ENCODE results near the gene IL21R.

IL21R gene

DNA sequence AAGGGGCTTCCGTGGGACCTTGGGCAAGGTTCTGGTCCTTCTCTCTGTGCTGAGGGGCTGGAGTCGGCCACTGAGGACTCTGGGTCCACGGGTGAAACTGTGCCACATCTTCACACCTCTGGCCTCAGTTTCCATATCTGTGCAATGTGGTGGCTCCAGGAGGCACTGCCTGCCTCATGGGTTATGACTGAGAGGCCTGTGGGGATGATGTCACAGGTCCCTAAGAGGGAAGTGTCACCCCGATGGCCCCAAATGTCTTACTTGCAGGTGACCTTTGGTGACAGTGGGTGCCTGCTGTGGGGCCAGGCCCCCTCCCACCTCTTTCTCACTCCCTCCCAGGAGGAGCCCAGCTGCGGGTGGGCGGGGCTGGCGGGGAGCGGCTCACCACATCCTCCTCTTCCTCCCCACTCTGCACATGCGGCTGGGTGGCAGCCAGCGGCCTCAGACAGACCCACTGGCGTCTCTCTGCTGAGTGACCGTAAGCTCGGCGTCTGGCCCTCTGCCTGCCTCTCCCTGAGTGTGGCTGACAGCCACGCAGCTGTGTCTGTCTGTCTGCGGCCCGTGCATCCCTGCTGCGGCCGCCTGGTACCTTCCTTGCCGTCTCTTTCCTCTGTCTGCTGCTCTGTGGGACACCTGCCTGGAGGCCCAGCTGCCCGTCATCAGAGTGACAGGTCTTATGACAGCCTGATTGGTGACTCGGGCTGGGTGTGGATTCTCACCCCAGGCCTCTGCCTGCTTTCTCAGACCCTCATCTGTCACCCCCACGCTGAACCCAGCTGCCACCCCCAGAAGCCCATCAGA lies at the start of gene IL21R:
TSS of gene IL21R (plus strand) at position 407 of the 801 bp plus-strand sequence. CDS start 27,898 bp downstream, outside the sequence.
- DNase-seq: peak; percentile 87

DNA sequence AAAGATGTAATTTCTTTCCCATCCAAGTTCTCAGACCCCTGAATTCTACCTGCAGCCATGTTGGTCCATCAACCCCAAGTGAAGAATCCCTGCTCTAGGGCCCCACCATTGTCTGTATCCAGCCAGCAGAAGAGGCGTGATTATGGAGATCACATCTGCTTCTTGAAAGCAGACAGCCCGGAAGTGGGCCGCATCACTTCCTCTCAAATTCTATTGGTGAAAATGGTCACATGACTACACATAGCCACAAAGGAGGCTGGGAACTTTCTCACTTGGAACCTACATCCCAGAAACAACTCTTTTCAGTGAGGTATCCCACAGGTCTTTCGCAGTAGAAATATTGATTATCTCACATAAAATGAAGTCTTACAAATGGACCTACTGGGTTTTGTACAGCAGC lies 48.1 kb upstream of the IL21R start:
- no peak for DNase-seq

DNA sequence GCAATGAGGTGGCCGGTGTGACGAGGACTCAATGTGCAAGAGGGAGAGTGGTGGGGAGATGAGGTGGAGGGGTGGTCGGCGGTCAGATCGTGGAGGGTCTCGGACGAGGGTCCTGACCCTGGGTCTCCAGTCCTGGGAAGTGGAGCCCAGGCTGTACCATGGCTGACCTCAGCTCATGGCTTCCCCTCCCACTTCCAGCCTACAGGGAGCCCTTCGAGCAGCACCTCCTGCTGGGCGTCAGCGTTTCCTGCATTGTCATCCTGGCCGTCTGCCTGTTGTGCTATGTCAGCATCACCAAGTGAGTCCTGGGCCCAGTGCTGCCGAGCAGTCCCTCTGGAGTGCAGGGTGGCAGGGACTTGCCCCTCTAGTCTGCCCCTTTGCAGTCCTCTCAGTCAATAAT lies 46.4 kb upstream of the IL21R start:
- DNase-seq: peak; percentile 54

DNA sequence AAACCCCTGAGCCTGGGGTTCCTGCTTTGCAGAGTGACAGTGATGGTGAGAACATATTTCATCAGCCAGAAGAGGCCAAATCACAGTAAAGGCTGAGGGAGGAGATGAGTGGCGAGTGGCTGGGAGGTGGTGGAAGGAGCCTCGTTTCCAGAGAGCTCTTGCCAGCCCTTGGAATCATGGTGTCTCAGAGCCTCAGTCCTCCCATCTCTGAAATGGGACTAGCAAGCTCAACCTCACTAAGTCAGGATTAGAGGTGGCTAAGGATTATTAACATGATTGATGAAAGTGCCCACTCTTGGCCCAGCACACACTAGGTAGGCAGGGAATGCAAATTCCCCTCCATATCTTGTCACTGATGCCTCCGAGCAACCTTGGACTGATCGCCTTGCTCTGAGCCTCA lies 45.2 kb upstream of the IL21R start:
- no peak for DNase-seq

DNA sequence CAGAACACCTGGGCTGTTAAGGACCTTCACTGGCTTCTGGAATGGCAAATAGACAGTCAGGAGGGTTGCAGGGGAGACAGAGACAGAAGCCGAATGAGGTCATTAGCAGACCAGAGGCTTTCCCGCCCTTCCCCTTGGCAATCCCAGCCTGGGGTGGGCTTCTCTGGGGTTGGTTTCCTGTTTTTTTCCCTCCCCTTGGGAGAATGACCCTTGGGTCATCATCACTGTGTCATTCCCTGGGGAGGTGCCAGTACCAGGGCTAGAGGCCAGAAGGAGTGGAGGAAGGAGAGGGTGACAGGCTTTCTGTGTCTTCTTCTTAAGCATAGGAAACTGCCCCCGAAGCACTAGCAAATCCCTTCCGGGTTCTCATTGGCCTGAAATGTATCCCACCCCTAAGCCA lies 42.9 kb upstream of the IL21R start:
- DNase-seq: no peak

DNA sequence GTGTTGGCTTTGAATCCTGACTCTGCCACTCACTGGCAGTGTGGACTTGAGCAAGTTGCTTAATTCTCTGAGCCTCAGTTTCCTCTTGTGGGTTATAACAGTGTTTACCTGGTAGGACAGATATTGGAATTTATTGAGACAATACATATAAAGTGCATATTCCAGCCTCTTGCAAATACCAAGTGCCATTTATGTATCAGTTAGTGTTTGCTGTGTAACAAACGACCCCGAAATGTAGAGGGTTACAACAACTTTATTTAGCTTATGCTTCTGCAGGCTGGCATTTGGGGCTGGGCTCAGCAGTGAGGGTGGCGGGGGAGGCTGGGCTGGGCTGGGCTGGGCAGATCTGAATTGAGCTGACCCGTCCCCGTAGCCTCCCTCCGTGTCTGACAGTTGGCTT lies 42.4 kb upstream of the IL21R start:
- no peak for DNase-seq

DNA sequence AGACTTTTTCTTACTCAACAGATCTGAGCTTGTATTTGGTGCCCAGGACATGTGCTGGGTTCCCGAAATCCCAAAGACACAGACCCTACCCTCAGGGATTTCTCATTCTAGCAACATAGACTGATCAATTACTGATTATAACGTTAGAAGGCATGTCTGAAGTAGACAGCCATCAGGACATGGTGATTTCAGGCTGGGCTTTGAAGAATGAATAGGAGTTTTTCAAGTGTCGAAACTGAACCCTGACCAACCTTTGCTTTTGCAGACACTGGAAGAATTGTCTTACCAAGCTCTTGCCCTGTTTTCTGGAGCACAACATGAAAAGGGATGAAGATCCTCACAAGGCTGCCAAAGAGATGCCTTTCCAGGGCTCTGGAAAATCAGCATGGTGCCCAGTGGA lies 40.0 kb upstream of the IL21R start:
- DNase-seq: no peak

DNA sequence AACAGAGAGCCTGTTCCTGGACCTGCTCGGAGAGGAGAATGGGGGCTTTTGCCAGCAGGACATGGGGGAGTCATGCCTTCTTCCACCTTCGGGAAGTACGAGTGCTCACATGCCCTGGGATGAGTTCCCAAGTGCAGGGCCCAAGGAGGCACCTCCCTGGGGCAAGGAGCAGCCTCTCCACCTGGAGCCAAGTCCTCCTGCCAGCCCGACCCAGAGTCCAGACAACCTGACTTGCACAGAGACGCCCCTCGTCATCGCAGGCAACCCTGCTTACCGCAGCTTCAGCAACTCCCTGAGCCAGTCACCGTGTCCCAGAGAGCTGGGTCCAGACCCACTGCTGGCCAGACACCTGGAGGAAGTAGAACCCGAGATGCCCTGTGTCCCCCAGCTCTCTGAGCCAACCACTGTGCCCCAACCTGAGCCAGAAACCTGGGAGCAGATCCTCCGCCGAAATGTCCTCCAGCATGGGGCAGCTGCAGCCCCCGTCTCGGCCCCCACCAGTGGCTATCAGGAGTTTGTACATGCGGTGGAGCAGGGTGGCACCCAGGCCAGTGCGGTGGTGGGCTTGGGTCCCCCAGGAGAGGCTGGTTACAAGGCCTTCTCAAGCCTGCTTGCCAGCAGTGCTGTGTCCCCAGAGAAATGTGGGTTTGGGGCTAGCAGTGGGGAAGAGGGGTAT lies 39.3 kb upstream of the IL21R start:
- no peak for DNase-seq

DNA sequence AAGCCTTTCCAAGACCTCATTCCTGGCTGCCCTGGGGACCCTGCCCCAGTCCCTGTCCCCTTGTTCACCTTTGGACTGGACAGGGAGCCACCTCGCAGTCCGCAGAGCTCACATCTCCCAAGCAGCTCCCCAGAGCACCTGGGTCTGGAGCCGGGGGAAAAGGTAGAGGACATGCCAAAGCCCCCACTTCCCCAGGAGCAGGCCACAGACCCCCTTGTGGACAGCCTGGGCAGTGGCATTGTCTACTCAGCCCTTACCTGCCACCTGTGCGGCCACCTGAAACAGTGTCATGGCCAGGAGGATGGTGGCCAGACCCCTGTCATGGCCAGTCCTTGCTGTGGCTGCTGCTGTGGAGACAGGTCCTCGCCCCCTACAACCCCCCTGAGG lies 38.7 kb upstream of the IL21R start:
- DNase-seq: no peak

DNA sequence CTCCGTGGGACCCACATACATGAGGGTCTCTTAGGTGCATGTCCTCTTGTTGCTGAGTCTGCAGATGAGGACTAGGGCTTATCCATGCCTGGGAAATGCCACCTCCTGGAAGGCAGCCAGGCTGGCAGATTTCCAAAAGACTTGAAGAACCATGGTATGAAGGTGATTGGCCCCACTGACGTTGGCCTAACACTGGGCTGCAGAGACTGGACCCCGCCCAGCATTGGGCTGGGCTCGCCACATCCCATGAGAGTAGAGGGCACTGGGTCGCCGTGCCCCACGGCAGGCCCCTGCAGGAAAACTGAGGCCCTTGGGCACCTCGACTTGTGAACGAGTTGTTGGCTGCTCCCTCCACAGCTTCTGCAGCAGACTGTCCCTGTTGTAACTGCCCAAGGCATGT lies 38.2 kb upstream of the IL21R start:
- no peak for DNase-seq

DNA sequence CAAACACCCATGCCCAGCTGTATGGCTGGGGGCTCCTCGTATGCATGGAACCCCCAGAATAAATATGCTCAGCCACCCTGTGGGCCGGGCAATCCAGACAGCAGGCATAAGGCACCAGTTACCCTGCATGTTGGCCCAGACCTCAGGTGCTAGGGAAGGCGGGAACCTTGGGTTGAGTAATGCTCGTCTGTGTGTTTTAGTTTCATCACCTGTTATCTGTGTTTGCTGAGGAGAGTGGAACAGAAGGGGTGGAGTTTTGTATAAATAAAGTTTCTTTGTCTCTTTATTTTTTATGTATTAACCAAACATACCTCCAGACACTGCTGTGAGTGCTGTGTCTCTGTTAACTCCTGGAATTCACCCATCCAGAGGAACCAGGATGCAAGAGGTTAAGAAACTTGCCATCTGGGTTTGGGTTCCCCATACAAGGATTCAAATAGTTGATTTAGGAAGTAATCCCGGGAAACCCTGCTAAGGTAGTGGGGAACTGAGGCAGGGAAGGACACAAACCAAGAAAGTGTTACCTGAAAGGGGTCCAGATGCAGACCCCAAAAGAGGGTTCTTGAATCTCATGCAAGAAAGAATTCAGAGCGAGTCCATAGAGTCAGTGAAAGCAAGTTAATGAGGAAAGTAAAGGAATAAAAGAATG lies 37.4 kb upstream of the IL21R start:
- DNase-seq: no peak

DNA sequence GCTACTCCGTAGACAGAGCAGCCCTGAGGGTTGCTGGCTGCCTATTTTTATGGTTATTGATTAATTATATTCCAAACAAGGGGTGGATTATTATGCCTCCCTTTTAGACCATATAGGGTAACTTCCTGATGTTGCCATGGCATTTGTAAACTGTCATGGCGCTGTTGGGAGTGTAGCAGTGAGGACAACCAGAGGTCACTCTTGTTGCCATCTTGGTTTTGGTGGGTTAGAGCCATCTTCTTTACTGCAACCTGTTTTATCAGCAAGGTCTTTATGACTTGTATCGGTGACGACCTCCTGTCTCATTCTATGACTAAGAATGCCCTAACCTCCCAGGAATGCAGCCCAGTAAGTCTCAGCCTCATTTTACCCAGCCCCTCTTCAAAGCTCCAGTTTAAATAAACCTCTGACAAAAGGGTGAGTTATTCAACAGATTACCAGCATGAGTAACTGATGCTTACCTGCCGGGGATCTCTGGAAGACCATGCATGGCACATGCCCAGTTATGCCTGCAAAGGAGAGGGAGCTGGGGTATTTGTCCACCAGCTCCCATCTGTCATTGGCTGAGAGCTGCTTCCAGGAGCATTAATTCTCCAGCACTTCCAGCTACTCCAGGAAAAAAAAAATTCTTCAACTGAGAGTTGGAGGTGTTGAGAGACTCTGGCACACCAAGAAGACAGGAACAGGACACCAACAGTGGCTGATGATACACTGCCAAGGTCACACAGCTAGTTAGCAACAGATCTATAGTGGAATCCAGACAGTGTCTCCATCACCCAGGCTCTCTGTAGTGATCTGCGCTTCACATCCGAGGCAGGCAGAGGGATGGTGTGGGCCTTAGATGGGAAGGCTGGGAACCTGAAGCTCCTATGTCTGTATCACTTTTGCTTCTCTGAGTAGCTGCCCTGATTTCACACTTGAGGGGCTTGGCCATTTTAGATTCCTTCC lies 36.6 kb upstream of the IL21R start:
- no peak for DNase-seq

DNA sequence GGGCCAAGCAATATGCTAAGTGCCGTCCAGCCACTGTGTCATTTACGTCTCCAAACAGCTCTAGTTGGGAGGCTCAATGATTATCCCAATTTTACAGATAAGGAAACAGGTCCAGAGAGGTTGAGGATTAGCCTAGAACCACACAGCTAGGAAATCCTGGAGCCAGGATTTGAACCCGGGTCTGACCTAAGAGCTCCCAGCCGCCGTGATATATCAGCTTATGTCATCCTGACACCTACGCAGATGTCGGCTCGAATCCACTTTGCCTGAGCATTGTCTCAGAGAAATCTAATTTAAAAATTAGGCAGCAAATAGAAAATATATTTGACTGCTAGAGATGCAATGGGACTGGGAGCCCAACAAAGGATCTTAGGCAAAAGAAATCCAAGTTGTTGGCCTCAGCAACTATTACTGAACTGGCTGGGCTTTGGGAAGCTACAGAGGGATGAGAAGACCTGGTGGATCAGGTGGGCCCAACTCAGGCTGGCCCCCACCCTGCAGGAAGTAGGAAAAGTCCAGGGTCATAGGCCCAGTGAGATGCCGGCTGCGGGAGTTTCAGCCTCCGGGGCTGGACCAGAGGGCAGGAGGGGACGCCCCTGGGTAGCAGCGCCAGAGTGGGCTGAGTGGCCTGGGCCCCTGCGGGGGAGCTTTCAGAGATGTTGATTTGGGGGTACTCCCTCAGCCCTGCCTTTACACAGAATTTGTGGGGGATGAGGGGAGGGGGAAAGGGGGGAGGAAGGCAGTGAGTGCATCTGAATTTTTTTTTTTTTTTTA lies 35.1 kb upstream of the IL21R start:
- DNase-seq: no peak

DNA sequence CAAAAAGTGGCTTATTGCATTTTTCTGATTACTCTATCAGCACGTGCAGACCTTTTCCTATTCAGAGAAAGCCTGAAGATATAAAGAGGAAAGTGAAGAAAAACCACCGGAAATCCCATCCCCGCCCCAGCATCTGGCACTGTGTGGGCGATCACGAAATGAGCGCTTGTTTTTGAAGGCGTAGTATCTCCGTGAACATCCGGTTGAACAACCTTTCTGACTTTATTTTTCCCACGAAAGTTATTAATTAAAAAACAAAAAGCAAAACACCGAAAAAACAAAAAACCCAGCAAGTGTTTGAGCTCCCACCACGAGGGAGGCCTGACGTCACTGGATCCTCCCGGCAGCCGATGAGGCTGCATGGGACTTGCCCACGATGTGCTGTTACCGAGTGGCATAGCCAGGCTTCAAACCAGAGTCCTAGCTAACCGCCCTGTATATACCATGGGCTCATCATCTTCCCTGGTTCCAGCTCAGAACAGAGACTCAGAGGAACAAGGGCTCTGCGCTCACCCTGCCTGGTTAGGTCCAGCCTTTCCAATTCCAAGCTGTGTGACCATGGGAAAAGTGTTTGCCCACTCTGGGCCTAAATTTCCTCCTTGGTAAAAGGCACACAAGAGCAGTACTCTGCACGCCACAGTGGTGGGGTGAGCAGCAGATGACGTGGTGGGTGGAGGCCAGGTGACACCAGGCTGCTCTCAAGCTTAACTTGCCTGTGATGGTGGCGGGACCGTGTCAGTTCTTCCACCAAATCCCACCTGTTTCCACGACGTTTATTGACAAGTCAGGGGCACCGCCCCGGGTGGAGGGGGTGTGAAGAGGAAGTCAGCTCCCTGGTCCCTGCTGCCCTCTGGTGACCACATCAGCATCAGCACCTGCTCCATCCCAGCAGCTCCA lies 34.3 kb upstream of the IL21R start:
- peak; percentile 91 for DNase-seq

DNA sequence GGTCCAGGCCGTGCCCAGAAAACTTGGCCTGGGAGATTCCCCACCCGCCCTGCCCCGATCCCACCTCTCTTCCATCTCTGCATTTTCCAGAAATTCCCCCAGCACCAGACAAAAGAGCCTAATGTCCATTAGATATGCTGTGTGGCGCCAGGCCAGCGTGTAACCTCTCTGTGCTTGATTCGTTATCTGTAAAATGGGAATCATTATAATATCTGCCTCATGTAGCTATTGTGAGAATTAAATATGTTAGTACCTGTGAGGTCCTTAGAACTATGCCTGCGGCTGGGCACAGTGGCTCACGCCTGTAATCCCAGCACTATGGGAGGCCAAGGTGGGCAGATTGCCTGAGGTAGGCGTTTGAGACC lies 33.6 kb upstream of the IL21R start:
- DNase-seq: no peak

DNA sequence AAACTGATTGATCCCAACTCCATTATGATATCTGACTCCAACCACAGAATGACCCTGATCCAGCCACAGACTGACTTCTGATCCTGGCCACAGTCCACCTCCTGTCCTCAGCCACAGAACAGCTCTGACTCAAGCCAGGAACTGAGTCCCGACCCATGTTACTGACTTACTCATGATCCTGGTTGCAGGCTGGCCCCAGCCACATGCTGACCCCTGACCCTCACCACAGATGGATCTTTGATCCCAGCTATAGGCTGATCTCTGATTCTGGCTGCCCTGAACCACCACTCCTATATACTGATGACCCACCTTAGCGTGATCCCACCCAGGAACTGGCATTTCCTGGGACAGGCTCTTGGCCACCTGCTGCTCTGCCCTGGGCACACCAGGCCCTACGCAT lies 32.2 kb upstream of the IL21R start:
- no peak for DNase-seq

DNA sequence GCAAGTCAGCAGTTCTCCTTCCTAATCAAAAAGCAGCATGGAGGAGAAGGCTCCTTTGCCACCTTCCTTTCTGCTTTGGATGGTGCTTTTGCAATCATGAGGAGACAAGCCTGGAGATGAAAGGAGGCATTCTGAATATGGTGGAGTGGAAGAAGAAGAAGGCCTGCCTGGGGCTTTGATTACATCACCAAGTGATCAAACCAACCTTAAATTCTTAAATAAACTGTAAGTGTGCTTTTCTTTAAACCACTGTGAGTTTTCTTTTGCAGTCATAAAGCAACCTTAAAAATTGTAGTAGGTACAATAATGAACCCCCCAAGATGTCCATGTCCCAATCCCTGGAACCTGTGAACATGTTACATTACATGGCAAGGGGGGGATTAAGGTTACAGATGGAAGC lies 31.7 kb upstream of the IL21R start:
- no peak for DNase-seq

DNA sequence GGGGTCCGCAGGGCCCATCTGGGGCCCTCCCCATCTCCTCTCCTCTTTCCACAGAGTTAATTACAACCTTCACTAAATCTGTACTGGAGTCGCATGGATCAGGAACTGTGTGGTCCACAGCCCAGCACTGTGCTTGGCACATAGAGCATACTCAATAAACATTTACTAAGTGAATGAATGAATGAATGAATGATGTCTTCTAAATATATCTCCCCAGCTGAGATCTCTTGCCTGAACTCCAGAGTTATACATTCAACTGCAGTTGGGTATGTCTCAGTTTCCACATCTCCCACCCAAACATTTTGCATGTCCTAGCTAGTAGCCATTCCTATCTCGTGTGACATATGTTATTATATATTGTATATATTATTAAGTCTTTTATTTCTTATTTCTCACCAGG lies 28.7 kb upstream of the IL21R start:
- no peak for DNase-seq

DNA sequence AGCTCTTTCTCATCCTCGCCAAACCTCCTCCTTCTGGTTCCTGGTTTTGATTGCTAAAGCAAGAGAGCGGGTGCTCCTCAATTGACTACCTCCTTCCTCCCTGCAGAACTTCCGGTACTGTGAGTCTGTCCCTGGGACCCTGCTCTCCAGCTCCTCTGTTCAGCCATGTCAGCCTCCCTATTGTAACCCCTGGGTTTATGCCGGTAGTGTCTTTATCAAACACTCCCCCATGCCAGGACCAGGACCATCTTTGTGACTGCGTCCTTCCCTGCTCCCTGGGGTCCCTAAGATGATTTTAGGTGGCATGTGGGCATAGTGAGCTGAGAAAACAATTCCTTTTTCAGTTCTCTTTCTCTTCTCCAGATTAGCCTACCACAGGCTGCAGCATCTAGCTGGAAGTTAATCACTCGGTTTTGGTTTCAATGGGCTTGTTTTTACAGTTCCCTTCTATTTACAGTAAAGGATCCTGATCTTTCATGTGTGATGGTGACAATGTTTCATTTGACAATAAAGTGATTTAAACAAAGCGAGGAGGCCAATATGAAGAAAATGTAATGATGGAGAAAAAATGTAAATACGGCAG lies 27.7 kb upstream of the IL21R start:
- no peak for DNase-seq

DNA sequence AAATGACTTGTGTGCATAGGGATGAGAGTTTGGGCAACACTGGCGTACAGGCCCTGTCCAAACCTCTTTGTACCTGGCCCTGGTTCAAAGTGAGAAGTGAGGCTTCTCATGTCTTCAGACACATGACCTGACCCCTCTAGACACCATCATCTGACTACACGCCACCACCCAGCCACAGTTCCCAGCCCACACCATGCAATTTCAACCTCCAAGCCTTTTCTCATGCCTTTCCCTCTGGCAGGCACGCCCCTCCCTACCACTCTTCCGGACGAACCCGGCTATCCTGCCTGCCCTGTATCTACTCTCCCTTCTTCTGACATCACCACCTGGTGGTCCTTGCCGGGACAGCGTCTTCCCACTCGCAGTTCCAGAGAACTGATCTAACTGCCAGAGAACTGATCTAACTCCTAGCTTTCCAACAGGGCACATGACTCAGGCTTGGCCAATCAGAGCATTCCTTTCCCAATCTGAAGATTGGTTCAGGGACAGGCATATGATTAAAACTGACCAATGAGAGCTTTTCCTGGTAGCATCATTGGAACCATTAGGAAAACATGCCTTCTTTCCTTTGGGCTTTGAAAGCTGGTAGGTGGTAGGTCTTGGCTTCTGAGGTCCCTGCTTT lies 27.1 kb upstream of the IL21R start:
- peak; percentile 48 for DNase-seq
